ENCODE data around the gene ABHD2. TPM values are rescaled to one million over a fixed set of nuclear protein-coding genes. Genes with fewer than 3 reads are reported as not detected.

The ABHD2 gene
- total RNA-seq, 6 donors from 2014 or later = 84.1 to 230 (median 174) TPM

DNA sequence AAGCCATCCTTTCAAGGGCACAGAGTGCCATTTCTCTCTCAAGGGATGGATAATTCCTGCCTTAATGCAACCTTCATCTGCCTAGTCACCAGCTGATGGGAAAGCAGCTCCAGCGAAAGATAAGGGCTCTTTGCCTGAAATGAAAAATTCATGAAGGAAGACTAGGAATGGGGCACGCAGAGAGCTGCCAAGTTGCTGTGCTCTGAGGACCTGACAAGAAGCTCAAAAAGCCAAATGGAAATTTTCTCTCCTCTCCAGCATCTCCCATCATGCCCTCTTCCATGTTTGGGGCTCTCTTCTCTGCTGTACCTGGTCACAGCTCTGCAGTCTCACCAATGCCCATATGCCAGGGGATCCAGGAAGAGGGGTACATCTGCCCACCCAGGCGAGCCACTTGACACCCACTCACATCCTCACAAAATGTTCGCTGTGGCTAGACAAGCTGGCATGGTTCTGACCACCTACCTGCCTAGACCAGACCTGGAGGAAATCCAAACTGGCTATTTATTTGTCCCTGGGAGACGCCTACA, 29.3 kb upstream of the ABHD2 start:
- DNase-seq (no peak), ATAC-seq (ENCODE audit: low FRiP score in 2 of 2) (no peak)
- Histone ChIP-seq H3K4me1 (peaks cover 0 to 4% (median 1%) of the 10 kb centered on the region in 4 donors), H3K4me3 (no peak overlapping the region), H3K27me3 (no peaks in the 10 kb centered on the region), H3K36me3 (no peaks in the 10 kb centered on the region), H3K27ac (no peak overlapping the region), H3K9me3 (no peaks in the 10 kb centered on the region)
- TF ChIP-seq POLR2A (IDR thresholded peaks at IDR 0.05) (no peak), EP300 (IDR thresholded peaks at IDR 0.05) (no peak), POLR2AphosphoS5 (IDR thresholded peaks at IDR 0.05) (no peak)
- TF ChIP-seq, protein P1, sequence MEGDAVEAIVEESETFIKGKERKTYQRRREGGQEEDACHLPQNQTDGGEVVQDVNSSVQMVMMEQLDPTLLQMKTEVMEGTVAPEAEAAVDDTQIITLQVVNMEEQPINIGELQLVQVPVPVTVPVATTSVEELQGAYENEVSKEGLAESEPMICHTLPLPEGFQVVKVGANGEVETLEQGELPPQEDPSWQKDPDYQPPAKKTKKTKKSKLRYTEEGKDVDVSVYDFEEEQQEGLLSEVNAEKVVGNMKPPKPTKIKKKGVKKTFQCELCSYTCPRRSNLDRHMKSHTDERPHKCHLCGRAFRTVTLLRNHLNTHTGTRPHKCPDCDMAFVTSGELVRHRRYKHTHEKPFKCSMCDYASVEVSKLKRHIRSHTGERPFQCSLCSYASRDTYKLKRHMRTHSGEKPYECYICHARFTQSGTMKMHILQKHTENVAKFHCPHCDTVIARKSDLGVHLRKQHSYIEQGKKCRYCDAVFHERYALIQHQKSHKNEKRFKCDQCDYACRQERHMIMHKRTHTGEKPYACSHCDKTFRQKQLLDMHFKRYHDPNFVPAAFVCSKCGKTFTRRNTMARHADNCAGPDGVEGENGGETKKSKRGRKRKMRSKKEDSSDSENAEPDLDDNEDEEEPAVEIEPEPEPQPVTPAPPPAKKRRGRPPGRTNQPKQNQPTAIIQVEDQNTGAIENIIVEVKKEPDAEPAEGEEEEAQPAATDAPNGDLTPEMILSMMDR (IDR thresholded peaks at IDR 0.05) = no peak
- WGBS, 2 donors = 78% methylated on average over 5 of the region's 5 CpGs

DNA sequence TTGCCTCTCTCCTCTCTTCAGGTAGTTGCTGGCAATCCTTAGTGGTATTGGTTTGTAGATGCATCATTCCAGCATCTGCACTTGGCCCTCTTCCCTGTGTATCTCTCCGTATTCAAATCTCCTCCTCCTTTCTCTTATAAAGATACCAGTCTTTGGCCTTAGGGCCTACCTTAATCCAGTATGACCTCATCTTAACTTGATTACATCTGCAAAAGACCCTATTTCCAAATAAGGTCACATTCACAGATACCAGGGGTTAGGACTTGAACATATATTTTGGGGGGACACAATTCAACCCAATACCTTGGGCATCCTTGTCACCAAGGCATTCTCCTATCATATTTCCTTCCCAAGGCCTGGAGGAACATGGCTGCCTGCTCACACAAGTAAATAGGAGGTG, 22.0 kb upstream of the ABHD2 start:
- no peak for ATAC-seq (ENCODE audit: low FRiP score in 2 of 2)
- Histone ChIP-seq H3K27ac (no peak overlapping the region), H3K4me3 (no peak overlapping the region), H3K36me3 (no peaks in the 10 kb centered on the region), H3K4me1 (peaks cover 0 to 4% (median 1%) of the 10 kb centered on the region in 4 donors), H3K9me3 (peaks cover 0 to 20% (median 18%) of the 10 kb centered on the region in 4 donors), H3K27me3 (no peaks in the 10 kb centered on the region)
- 93 to 100% methylated on average over 1 of the region's 1 CpG for WGBS, 2 donors
- TF ChIP-seq, protein P1 (IDR thresholded peaks at IDR 0.05) = no peak
- TF ChIP-seq EP300 (IDR thresholded peaks at IDR 0.05) (no peak), POLR2AphosphoS5 (IDR thresholded peaks at IDR 0.05) (no peak), POLR2A (IDR thresholded peaks at IDR 0.05) (no peak)
- no peak for DNase-seq

DNA sequence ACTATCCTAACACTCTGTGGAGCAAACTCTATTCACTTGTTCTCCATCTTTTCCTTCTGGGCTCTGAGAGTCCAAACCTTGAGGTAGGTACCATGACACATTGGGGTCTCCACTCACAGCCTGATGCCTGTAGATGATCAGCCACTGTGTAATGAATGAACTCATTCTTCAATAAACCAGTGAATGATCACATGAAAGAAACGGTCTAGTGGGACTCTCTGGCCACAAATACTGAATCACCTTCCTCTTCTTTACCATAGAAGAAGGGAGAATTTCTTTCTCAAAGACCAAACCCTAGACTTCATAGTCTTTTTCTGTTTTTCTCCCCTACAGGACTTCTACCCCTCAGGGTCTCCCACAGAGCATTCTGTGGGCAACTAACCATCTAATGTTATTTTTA, 20.5 kb upstream of the ABHD2 start:
- 47 to 68% methylated on average over 1 of the region's 1 CpG for WGBS, 2 donors
- no peak for DNase-seq
- H3K27ac ChIP-seq = peak overlapping the region in 1 of 4 donors; percentile 60
- peaks cover 0 to 8% (median 1%) of the 10 kb centered on the region in 4 donors for H3K4me1 ChIP-seq
- TF ChIP-seq, protein P1 (IDR thresholded peaks at IDR 0.05) = no peak
- no peak for TF ChIP-seq POLR2AphosphoS5 (IDR thresholded peaks at IDR 0.05)
- TF ChIP-seq EP300 (IDR thresholded peaks at IDR 0.05) = no peak
- TF ChIP-seq POLR2A (IDR thresholded peaks at IDR 0.05) = no peak
- no peaks in the 10 kb centered on the region for H3K36me3 ChIP-seq
- H3K27me3 ChIP-seq = no peaks in the 10 kb centered on the region
- no peak overlapping the region for H3K4me3 ChIP-seq
- peak in 1 of 2 donors; percentile 36 for ATAC-seq (ENCODE audit: low FRiP score in 2 of 2)
- peaks cover 0 to 20% (median 18%) of the 10 kb centered on the region in 4 donors for H3K9me3 ChIP-seq

DNA sequence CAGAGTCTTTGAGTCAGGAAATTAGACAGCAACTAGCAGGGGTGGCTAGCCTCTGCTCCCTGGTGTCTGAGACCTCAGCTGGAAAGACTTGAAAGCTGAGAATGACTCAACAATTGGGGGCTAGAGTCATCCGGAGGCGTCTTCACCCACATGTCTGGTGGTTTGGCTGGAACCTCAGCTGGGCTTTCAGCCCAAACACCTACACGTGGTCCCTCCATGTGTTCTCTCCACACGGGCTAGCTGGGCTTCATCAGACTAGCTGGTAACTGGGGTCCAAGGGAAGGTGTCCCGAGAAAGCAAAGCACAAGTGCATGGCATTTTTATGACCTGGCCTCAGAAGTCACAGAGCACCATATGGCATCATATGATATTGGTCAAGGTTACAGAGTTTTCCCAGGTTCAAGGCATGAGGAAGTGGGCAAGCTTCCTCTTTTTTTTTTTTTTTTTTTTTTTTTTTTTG, 19.9 kb upstream of the ABHD2 start:
- peaks cover 0 to 8% (median 1%) of the 10 kb centered on the region in 4 donors for H3K4me1 ChIP-seq
- DNase-seq = peak in 1 of 2 donors; percentile 36
- no peak overlapping the region for H3K4me3 ChIP-seq
- peak; percentile 5 to 87 for ATAC-seq (ENCODE audit: low FRiP score in 2 of 2)
- no peaks in the 10 kb centered on the region for H3K36me3 ChIP-seq
- H3K27me3 ChIP-seq = no peaks in the 10 kb centered on the region
- 42 to 96% methylated on average over 2 to 5 of the region's 5 CpGs for WGBS, 2 donors
- peaks cover 0 to 20% (median 18%) of the 10 kb centered on the region in 4 donors for H3K9me3 ChIP-seq
- peak overlapping the region in 1 of 4 donors; percentile 60 for H3K27ac ChIP-seq
- no peak for TF ChIP-seq POLR2AphosphoS5 (IDR thresholded peaks at IDR 0.05)
- TF ChIP-seq, protein P1 (IDR thresholded peaks at IDR 0.05) = no peak

Data from upper lobe of left lung (tissue), 6 donors.